HG03097 (cell line): ENCODE data around the gene BMERB1.
"Not testable (repeated sequence)": the region's sequence is repeated elsewhere in the genome, so short reads cannot be mapped to it uniquely, and the experiment has no call there.

Experiments used
- ATAC-seq: cut with Tn5 transposase; IDR thresholded peaks from one replicate; pipeline ENCODE4 v1.9.1; 2021; ENCODE audit not compliant: unreplicated experiment, low FRiP score

The BMERB1 gene

GRCh38 chr16:15459791-15460190, 25.4 kb downstream of the BMERB1 start:
- no peak for ATAC-seq

- ATAC-seq, result no peak
Observed at GRCh38 chr16:15460601-15461000, 26.2 kb downstream of the BMERB1 start.

GRCh38 chr16:15461376-15461775, 27.0 kb downstream of the BMERB1 start:
- ATAC-seq, result no peak

GRCh38 chr16:15464401-15465186, 30.2 kb downstream of the BMERB1 start:
- no peak for ATAC-seq

DNA sequence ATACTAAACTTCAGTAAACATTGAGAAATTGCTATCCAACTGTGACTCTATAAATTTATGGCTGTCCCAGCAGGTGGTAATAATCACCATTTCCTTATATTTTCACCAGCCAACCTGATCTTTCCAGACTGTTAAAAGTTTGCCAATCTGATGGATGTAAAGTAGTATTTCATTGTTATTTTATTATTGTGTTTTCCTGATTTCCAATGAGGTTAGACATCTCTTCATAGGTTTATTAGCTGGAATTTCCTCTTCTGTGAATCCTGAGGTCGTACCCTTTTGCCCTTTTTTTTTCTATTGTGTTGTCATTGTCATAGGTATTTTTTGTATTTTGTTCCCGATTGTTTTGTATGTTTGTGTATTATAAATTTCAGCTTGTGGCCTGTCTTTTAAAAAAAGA, 31.7 kb downstream of the BMERB1 start:
- no peak for ATAC-seq

DNA sequence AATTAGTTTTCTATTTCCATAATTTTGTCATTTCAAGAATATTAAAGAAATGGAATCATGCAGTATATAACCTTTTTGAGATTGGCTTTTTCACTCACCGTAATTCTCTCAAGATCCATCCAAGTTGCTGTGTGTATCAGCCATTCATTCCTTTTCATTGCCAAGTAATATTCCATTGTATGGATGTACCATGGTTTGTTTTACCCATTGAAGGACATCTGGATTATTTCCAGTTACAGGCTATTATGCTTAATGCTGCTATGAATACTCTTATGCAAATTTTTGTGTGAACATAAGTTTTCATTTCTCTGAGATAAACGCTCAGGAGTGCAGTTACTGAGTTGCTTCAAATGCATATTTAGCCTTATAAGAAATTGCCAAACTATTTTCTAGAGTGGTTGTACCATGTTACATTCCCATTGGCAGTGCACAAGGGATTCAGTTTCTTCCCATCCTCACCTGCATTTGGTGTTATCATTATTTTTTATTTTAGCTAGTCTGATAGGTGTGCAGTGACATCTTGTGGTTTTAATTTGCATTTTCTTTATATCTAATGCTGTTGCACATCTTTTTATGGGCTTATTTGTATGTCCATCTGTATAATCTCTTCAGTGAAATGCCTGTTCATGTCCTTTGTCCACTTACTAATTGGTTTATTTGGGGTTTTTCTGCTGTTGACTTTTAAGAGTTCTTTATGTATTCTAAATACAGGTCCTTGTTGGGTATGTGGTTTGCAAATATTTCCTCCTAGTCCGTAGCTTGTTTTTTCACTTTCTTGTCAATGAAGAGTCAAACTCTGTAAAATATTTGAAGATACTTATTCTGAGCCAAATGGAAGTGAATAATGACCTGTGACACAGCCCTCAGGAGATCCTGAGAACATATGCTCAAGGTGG, 32.7 kb downstream of the BMERB1 start:
- ATAC-seq, result no peak

- ATAC-seq, result not testable (repeated sequence)
Observed at GRCh38 chr16:15476971-15477370, 42.6 kb downstream of the BMERB1 start.

DNA sequence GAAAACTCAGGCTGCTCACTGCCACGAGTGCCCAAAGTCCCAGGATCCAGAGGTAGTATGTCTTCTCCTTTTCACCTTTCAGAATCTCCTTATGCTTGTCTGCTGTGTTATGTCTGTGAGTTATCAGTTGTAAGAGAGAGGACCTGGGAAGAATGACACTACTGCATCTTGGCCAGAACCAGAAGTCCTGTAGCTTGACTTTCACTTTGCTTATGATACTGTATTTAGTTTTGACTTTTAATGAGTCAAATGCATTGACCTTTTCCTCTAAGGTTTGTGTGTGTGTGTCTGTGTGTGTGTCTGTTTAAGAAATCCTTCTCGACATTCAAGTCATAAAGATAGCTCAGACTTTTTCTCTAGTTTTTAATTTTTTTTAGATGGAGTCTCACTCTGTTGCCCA, 43.4 kb downstream of the BMERB1 start:
- no peak for ATAC-seq

DNA sequence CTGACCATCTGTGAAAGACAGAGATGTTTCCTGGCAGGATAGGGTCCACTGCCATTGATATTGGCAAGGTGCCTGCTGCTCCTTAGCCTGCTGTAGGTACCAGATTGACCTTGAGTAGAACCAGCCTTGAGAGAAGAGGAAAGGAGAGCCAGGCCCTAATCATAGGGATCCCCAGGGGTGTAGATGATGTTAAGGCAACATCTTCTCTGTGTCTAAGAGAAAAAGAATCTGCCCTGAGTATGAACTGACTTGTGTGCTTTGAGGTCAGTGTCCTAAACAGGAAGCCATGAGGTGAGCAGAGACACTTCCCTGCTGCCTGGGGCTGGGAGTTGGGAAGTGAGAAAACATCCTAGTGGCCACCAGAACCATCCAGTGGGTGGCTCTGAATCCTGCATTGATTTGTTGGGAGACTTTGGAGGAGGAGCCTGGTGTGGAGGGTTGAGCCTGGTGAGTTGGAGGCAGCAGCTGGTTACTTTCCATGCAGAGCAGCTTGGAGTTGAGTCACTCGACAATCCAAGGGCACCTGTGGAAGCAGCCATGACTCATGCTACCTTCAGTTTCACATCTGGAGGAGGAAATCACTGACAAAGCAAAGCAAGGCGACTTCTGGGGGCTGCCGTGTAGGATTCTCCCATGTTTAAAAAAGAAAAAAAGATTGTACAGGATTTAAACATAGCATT, 47.8 kb downstream of the BMERB1 start:
- ATAC-seq, result no peak

GRCh38 chr16:15482748-15483298, 48.4 kb downstream of the BMERB1 start:
- ATAC-seq, result no peak

GRCh38 chr16:15483857-15484256, 49.5 kb downstream of the BMERB1 start:
- ATAC-seq, result no peak

- no peak for ATAC-seq
Observed at GRCh38 chr16:15484662-15485061, 50.3 kb downstream of the BMERB1 start.

GRCh38 chr16:15485175-15485574, 50.8 kb downstream of the BMERB1 start:
- ATAC-seq, result no peak

DNA sequence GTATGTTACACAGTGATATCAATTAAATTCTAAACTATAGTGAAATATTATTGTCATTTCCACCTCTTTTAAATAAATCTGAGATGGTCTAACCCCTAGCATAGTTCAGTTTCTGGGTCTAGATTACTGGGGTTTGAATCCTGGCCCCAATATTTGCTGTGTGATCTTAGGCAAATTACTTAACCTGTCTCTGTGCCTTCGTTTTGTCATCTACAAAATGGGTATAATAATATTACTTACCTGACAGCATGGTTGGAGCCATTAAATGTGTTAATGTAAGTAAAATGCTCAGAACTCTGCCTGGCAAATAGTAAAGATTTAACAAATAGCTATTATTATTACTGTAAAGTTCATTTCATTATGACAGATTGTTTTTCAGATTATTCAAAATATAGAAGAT, 52.3 kb downstream of the BMERB1 start:
- no peak for ATAC-seq

GRCh38 chr16:15487336-15488284, 53.2 kb downstream of the BMERB1 start:
- ATAC-seq, result no peak

DNA sequence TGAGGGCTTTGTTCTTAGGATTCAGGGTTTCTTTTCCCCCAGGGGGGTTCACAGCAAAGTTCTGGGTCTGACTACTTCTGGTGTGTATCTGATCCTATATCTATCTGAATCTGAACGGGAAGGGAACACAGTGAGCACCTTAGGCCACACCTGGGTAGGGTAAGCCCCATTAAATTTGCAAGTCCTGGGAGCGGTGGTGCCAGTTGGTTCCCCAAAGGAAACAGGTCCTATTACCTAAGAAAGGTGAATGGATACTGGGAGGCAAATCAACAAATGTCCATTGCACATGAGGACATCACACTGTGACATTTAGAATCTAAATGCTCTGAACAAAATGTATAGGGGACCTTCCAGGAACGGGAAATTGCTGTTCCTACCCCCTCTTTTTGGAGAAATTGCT, 54.6 kb downstream of the BMERB1 start:
- ATAC-seq, result no peak

DNA sequence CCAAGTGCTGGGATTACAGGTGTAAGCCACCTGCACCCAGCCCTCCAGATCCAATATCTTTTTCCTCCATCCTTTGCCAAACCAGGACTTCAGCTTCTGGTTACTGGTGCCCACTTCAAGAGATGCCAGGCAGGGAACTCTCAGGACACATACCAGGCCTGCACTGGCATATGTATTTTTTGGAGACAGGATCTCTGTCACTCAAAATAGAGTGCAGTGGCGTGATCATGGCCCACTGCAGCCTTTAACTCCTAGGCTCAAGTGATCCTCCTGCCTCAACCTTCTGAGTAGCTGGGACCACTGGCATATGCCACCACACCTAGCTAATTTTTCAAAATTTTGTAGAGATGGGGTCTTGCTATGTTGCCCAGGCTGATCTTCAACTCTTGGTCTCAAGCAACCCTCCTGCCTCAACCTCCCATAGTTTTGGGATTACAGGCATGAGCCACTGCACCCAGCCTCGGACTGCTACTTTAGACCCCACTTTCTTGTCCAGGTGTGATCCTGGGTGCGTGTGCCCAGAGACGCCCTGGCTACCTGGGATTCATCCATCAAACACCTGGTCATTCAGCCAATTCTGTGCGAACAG, 55.8 kb downstream of the BMERB1 start:
- ATAC-seq, result no peak

DNA sequence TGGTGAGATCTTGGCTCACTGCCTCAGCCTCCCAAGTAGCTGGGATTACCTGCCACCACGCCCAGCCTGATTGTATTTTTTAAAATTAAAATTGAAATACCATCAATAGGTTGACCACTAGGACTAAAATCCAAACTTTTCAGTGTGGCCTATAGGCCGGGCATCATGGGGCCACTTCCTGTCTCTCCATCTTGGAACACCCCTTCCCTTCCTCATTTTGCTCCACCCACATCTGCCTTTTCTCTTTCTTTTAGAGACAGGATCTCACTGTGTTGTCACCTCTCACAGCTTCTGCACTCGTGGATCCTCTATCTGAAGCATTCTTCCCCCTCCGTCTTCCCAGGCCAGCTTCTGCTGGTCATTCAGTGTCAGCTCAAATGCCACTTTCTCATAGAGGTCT, 57.0 kb downstream of the BMERB1 start:
- ATAC-seq, result no peak

- no peak for ATAC-seq
Observed at GRCh38 chr16:15492091-15492740, 57.8 kb downstream of the BMERB1 start.
